NCI-H1092 (cell line): Measurements from ENCODE around the gene GRID1.
A peak's percentile ranks its signal among the peaks of the same experiment; 100 is the strongest.

Source experiments
- DNase-seq: peaks from one replicate; lab custom pipeline; 2025; lab: John Stamatoyannopoulos, UW

GRID1 gene

DNA sequence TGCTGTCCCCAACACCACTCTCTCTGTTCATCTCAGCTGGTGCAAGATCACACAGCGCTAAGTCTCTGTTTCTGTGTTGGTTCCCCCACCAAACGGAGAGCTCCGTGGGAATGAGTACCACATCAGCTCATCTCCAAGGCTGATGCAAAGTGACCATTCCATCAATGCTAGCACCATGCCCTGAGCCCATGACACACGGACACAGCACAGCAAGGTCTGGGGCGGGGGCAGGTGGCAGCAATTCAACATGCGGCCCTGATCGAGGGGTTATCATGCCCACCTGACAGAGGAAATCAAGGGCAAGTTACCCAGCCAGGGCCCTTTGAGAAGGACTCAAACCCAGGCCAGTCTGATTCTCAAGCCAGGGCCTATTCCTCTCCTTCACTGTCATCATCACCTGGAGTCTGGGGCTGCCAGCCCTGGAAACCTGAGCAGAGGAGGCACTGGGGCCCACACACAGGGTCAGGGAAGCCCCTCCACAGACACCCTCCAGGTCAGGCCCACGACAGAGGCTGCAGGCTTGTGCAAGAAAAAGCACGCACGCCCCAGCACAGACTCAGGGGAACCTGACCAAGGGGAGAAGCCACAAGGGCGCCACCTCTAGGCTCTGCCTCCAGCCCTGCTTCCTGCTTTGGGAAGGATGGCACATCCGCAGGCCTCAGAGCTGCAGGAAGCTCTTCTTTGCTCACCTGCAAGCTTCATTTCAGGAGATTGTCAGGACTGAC lies 74.8 kb downstream of the GRID1 start:
- no peak for DNase-seq

DNA sequence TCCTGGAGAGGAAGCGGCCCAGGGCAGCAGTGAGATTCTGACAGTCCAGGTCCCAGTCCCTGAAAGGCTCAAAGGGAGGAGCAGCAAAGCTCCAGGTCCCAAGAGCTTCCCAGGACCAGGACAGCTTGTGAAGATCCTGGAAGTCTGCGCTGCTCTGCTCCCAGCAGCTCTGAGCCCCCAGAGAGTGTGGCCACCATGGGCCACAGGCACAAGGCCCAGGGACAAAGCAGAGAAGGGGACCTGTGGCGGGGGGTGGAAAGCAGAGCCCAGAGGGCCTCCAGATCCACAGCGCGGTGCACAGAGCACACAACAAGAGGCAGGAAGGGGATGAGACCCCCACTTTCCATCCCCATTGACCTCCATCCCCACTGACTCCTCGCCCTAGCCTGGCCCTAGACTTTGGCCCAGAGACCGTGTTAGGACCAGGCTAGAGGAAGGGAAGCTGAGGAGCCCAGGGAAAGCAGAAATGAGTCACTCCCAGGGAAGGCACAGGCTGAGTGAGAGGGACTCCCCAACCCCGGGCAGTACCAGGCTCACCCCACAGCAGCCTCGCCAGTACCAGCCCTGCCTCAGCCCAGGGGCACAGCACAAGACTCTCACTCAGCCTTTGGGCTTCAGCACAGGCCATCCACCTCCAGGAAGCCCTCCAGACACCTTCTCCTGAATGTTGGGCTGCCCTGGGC lies 75.5 kb downstream of the GRID1 start:
- DNase-seq: no peak

DNA sequence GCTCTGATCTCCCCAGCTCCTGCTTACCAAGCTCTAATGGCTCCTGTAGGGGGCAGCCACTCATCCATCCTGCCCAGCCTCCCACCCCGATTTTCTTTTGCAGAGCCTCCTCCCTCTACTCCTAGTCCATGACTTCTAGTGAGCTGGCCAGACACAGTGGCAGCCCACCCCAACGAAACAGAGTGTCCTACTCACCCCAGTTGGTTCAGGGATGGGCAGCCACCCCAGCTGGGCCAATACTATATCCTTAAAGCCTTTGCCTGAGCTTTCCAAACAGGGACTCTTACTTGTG lies 77.1 kb downstream of the GRID1 start:
- DNase-seq: no peak

GRCh38 chr10:86288695-86289576 lies 77.7 kb downstream of the GRID1 start:
- DNase-seq: no peak

DNA sequence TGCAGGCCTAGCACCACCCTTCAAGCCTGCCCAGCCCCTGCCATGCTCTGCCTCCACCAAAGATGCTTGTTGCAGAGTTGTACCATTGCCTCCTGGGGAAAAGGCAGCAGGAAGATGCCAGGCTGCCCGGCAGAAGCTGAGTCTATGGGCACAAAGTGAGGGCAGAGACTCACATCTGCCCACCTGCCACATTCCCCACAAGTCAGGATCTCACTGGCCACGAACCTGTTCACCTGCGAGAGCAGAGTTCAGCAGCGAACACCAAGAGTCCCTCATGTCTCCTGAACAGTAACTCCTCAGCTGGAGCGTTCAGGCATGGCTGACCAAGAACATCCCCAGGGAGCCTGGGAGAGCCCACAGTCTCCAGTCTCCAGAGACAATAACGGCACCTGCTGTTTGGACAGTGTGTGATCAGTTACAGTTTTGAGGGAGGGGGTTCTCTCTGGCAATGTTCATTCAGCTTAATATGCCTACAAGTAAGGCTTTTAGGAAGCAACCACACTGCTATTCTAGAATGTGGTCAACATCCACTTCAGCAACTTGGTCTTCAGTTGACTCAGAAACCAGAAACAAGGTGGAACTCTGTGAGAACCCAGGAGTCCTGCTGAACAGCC lies 78.5 kb downstream of the GRID1 start:
- peak; percentile 30 for DNase-seq

- DNase-seq: no peak
These were observed 79.3 kb downstream of the GRID1 start for GRCh38 chr10:86287110-86287793.

GRCh38 chr10:86286236-86287109 lies 80.1 kb downstream of the GRID1 start:
- DNase-seq: no peak

GRCh38 chr10:86285136-86285790 lies 81.3 kb downstream of the GRID1 start:
- no peak for DNase-seq

GRCh38 chr10:86284355-86285105 lies 82.1 kb downstream of the GRID1 start:
- DNase-seq: no peak

DNA sequence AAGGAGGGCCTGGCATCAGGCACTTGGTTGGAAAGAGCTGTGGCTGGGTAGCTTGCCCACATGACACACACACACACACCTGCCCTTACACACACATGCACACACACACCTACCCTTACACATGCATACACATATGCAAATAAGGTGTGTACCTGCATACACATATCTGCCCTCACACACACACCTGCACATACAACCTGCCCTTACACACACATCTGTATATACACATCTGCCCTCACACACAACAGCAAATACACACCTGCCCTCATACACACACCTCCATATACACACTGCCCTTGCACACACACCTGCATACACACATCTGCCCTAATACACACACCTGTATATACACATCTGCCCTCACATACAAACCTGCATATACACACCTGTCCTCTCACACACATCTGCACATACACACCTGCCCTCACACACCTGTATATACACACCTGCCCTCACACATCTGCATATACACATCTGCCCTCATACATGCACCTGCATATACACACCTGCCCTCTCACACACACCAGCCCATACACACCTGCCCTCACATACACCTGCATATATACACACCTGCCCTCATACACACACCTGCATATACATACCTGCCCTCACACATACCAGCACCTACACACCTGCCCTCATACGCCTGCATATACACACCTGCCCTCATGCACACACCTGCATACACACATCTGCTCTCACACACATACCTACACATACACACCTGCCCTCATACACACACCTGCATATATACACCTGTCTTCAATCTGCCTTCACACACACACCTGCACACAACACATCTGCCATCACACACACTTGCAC lies 82.9 kb downstream of the GRID1 start:
- DNase-seq: no peak

GRCh38 chr10:86282664-86283465 lies 83.7 kb downstream of the GRID1 start:
- no peak for DNase-seq

GRCh38 chr10:86281396-86281795 lies 85.2 kb downstream of the GRID1 start:
- DNase-seq: no peak

GRCh38 chr10:86269332-86269731 lies 97.3 kb downstream of the GRID1 start:
- no peak for DNase-seq

- no peak for DNase-seq
These were observed 99.1 kb downstream of the GRID1 start for GRCh38 chr10:86267286-86268195.

DNA sequence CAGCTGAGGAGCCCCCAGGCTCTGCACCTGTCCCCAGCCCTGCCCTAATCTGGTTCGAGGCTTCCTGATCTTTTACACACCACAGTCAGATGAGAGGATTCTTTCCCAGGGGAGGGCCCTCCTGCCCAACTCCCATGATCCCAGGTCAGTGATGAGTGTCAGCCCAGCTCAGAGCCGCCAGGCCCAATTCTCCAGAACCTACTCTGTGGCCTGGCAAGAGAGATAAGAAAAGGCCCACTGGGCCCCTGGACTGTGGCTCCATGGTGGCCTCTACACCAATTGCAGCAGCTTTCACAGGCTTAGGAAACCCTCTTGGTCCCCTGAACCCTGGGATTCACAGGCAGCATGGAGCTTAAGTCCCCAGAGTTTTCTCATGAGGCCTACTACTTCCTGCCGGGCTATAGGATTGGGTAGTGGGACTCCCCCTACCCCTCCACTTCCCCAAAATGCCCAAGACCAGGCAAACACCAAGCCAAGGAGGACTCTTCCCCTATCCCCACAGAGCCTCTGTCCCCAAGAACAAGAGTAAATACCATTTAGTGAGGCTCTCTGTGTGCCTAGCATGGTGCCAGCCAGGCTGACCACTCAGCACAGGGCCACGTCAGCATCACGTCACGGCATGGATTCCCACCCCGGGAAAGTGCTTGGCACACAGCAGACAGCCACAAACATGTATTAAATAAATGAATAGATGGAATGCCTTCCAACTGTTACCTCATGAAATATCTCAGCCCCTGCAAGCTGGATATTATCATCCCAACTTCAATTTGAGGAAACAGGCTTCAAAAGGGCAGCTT lies 100.0 kb downstream of the GRID1 start:
- DNase-seq: no peak

GRCh38 chr10:86265895-86266259 lies 100.7 kb downstream of the GRID1 start:
- DNase-seq: no peak
